WTC11 (cell line): ENCODE results near the gene NPHP3. TPM values are rescaled to one million over a fixed set of nuclear protein-coding genes. Genes with fewer than 3 reads are reported as not detected.

Experiments used
- ATAC-seq: fragments of 200-7000 bp; cut with Tn5 transposase; 2 replicates; pipeline ENCODE4 v1.10.0; 2021; ENCODE audit warnings: mild to moderate bottlenecking, moderate library complexity
- CTCF ChIA-PET: fragments of 300-600 bp; sonication (Branson Sonifier 250); formaldehyde crosslinking; loops from one replicate; lab custom pipeline; 2021; ENCODE audit warnings: antibody characterized with exemption; lab: Charles Lee
- POLR2A ChIA-PET: fragments of 350-600 bp; sonication (Branson Sonifier 250); formaldehyde crosslinking; loops from one replicate; lab custom pipeline; 2021; ENCODE audit warnings: antibody characterized with exemption; lab: Charles Lee
- DNase-seq: peaks from one replicate; pipeline ENCODE4 v3.0.0; 2021; ENCODE audit warnings: low spot score
- H3K27ac Mint-ChIP-seq: 2 replicates; pipeline ENCODE4 v1.8.0; 2021; ENCODE audit warnings: mixed read lengths
- H3K27me3 Mint-ChIP-seq: 2 replicates; pipeline ENCODE4 v1.8.0; 2021; ENCODE audit warnings: low read depth, mild to moderate bottlenecking, moderate library complexity, mixed read lengths
- H3K36me3 Mint-ChIP-seq: 2 replicates; pipeline ENCODE4 v1.8.0; 2021; ENCODE audit warnings: mixed read lengths
- H3K4me1 Mint-ChIP-seq: 2 replicates; pipeline ENCODE4 v1.8.0; 2022; ENCODE audit warnings: mixed read lengths
- H3K4me3 Mint-ChIP-seq: 2 replicates; pipeline ENCODE4 v1.8.0; 2021; ENCODE audit warnings: mild to moderate bottlenecking, moderate library complexity, mixed read lengths
- H3K9me3 Mint-ChIP-seq: 2 replicates; pipeline ENCODE4 v1.8.0; 2021; ENCODE audit warnings: mixed read lengths
- ATF2 ChIP-seq: sonication (generic); formaldehyde crosslinking; IDR thresholded peaks from 2 replicates; pipeline ENCODE4 v1.8.1; 2022; ENCODE audit warnings: low read depth, missing genetic modification reagents, borderline replicate concordance
- CDX4 ChIP-seq: fragments of 250-450 bp; sonication (Bioruptor Pico); IDR thresholded peaks from 2 replicates; pipeline ENCODE4 v1.9.0; 2021; ENCODE audit warnings: moderate library complexity, mild to moderate bottlenecking, inconsistent platforms, borderline replicate concordance
- EMX1 ChIP-seq: fragments of 250-450 bp; sonication (Bioruptor Pico); IDR thresholded peaks from 2 replicates; pipeline ENCODE4 v1.8.0; 2021; ENCODE audit warnings: mild to moderate bottlenecking
- ERG ChIP-seq: fragments of 250-450 bp; sonication (Bioruptor Pico); IDR thresholded peaks from 2 replicates; pipeline ENCODE4 v1.8.0; 2021; ENCODE audit warnings: mild to moderate bottlenecking
- ESRRA ChIP-seq: sonication (generic); formaldehyde crosslinking; IDR thresholded peaks from 2 replicates; pipeline ENCODE4 v1.8.1; 2022; ENCODE audit warnings: mild to moderate bottlenecking, missing genetic modification reagents, borderline replicate concordance
- FOXP1 ChIP-seq: sonication (generic); formaldehyde crosslinking; IDR thresholded peaks from 2 replicates; pipeline ENCODE4 v1.8.0; 2022; ENCODE audit warnings: missing genetic modification reagents, mild to moderate bottlenecking, moderate library complexity, borderline replicate concordance
- IRF2 ChIP-seq: sonication (generic); formaldehyde crosslinking; IDR thresholded peaks from 2 replicates; pipeline ENCODE4 v1.8.0; 2022; ENCODE audit warnings: low read depth, missing genetic modification reagents, borderline replicate concordance
- MAX ChIP-seq: sonication (generic); formaldehyde crosslinking; IDR thresholded peaks from 2 replicates; pipeline ENCODE4 v1.8.0; 2022; ENCODE audit warnings: mild to moderate bottlenecking, missing genetic modification reagents
- NFE2L1 ChIP-seq: sonication (generic); formaldehyde crosslinking; IDR thresholded peaks from 2 replicates; pipeline ENCODE4 v1.8.1; 2023; ENCODE audit warnings: missing genetic modification reagents
- NR3C1 ChIP-seq: sonication (generic); formaldehyde crosslinking; conservative IDR thresholded peaks from 2 replicates; pipeline ENCODE4 v1.8.1; 2023; ENCODE audit warnings: low read depth, mild to moderate bottlenecking, missing genetic modification reagents
- PRDM15 ChIP-seq: sonication (generic); formaldehyde crosslinking; IDR thresholded peaks from 2 replicates; pipeline ENCODE4 v1.8.0; 2022; ENCODE audit warnings: missing genetic modification reagents
- SMAD3 ChIP-seq: sonication (generic); formaldehyde crosslinking; IDR thresholded peaks from 2 replicates; pipeline ENCODE4 v1.8.0; 2022; ENCODE audit warnings: missing genetic modification reagents, mild to moderate bottlenecking, borderline replicate concordance
- SOX15 ChIP-seq: fragments of 250-450 bp; sonication (Bioruptor Pico); IDR thresholded peaks from 2 replicates; pipeline ENCODE4 v1.9.0; 2021; ENCODE audit warnings: mild to moderate bottlenecking
- TP53 ChIP-seq: sonication (generic); formaldehyde crosslinking; IDR thresholded peaks from 2 replicates; pipeline ENCODE4 v1.8.1; 2023; ENCODE audit warnings: mild to moderate bottlenecking, missing genetic modification reagents
- ZNF121 ChIP-seq: sonication (generic); formaldehyde crosslinking; IDR thresholded peaks from 2 replicates; pipeline ENCODE4 v1.8.0; 2023; ENCODE audit warnings: missing genetic modification reagents
- ZNF263 ChIP-seq: sonication (generic); formaldehyde crosslinking; IDR thresholded peaks from 2 replicates; pipeline ENCODE4 v1.8.1; 2022; ENCODE audit warnings: low read depth, mild to moderate bottlenecking, moderate library complexity, missing genetic modification reagents
- ZNF281 ChIP-seq: sonication (generic); formaldehyde crosslinking; IDR thresholded peaks from 2 replicates; pipeline ENCODE4 v1.8.0; 2023; ENCODE audit warnings: mild to moderate bottlenecking, missing genetic modification reagents
- total RNA-seq: library from RNA; stranded (reverse); gene quantifications from 3 replicates; pipeline ENCODE4 v1.2.3, GENCODE V29; 2021

Gene NPHP3
- total RNA-seq, 1 experiment from 2014 or later, result 15.4 TPM

GRCh38 chr3:132716372-132716771, 5.8 kb downstream of the NPHP3 start:
- Mint-ChIP-seq H3K36me3 (peaks cover 21% of the 10 kb centered on the region), H3K27ac (no peak overlapping the region), H3K9me3 (no peaks in the 10 kb centered on the region), H3K4me1 (peaks cover 12% of the 10 kb centered on the region)
- POLR2A ChIA-PET, result no interaction called here
- ATAC-seq, result no peak
- TF ChIP-seq TP53 (CRISPR knock-in tag) (no peak), CDX4 (CRISPR knock-in tag) (no peak), SOX15 (CRISPR knock-in tag) (no peak), NR3C1 (CRISPR knock-in tag) (no peak), SMAD3 (CRISPR knock-in tag) (no peak), MAX (CRISPR knock-in tag) (no peak), ZNF263 (CRISPR knock-in tag) (no peak)
- TF ChIP-seq, all 79 proteins: peak for 0
- CTCF ChIA-PET, result interaction anchor here (1.6 kb wide), 1 partner anchor 15 kb away, joined by 3 read pairs; no protein-coding TSS in a partner anchor
- no peak for DNase-seq
- Mint-ChIP-seq H3K27me3 (no peaks in the 10 kb centered on the region), H3K4me3 (no peak overlapping the region)

GRCh38 chr3:132713977-132714727, 8.1 kb downstream of the NPHP3 start:
- H3K27ac Mint-ChIP-seq, result no peak overlapping the region
- no peak overlapping the region for H3K4me3 Mint-ChIP-seq
- no peak for TF ChIP-seq NFE2L1 (CRISPR knock-in tag)
- TF ChIP-seq, all 79 proteins: peak for 0
- Mint-ChIP-seq H3K4me1 (no peaks in the 10 kb centered on the region), H3K27me3 (no peaks in the 10 kb centered on the region), H3K9me3 (no peaks in the 10 kb centered on the region), H3K36me3 (peaks cover 23% of the 10 kb centered on the region)
- ChIA-PET CTCF (interaction anchor here (0.8 kb wide), 1 partner anchor 17 kb away, joined by 3 read pairs; no protein-coding TSS in a partner anchor), POLR2A (no interaction called here)
- DNase-seq (no peak), ATAC-seq (no peak)

- DNase-seq, result no peak
- H3K9me3 Mint-ChIP-seq, result no peaks in the 10 kb centered on the region
- CTCF ChIA-PET, result interaction anchor here (1.0 kb wide), 1 partner anchor 29 kb away, joined by 3 read pairs; no protein-coding TSS in a partner anchor
- no peaks in the 10 kb centered on the region for H3K27me3 Mint-ChIP-seq
- H3K27ac Mint-ChIP-seq, result no peak overlapping the region
- H3K4me1 Mint-ChIP-seq, result no peaks in the 10 kb centered on the region
- H3K4me3 Mint-ChIP-seq, result no peak overlapping the region
- peaks cover 21% of the 10 kb centered on the region for H3K36me3 Mint-ChIP-seq
- ATAC-seq, result no peak
- POLR2A ChIA-PET, result interaction anchor here (0.5 kb wide), 1 partner anchor 340 kb away, joined by 3 read pairs; no protein-coding TSS in a partner anchor
- TF ChIP-seq ATF2 (CRISPR knock-in tag), result no peak
Measured at GRCh38 chr3:132710311-132710710, 11.9 kb downstream of the NPHP3 start.

- ChIA-PET CTCF (interaction anchor here (1.0 kb wide), 1 partner anchor 29 kb away, joined by 3 read pairs; no protein-coding TSS in a partner anchor), POLR2A (no interaction called here)
- Mint-ChIP-seq H3K4me3 (no peak overlapping the region), H3K27me3 (no peaks in the 10 kb centered on the region), H3K4me1 (no peaks in the 10 kb centered on the region), H3K36me3 (peaks cover 21% of the 10 kb centered on the region), H3K9me3 (no peaks in the 10 kb centered on the region), H3K27ac (no peak overlapping the region)
- no peak for ATAC-seq
- no peak for DNase-seq
- no peak for TF ChIP-seq ZNF281 (CRISPR knock-in tag)
- no peak for TF ChIP-seq NFE2L1 (CRISPR knock-in tag)
- no peak for TF ChIP-seq ZNF121 (CRISPR knock-in tag)
- no peak for TF ChIP-seq EMX1 (CRISPR knock-in tag)
- TF ChIP-seq FOXP1 (CRISPR knock-in tag), result no peak
- TF ChIP-seq ESRRA (CRISPR knock-in tag), result no peak
- no peak for TF ChIP-seq PRDM15 (CRISPR knock-in tag)
- TF ChIP-seq ERG (CRISPR knock-in tag), result no peak
- no peak for TF ChIP-seq IRF2 (CRISPR knock-in tag)
Measured at GRCh38 chr3:132709761-132710160, 12.4 kb downstream of the NPHP3 start.
